GM12892 (cell line): Measurements from ENCODE around the gene P4HTM.
"Not testable (repeated sequence)": the region's sequence is repeated elsewhere in the genome, so short reads cannot be mapped to it uniquely, and the experiment has no call there.

Experiments used
- DNase-seq: peaks from one replicate; pipeline ENCODE4 v3.0.0; 2011; ENCODE audit not compliant: insufficient read length
- FAIRE-seq: peaks from 2 replicates; lab custom pipeline; 2011; peaks lifted over from hg19 to GRCh38; lab: Jason Lieb, UNC
- POLR2A ChIP-seq: IDR thresholded peaks from 2 replicates; pipeline ENCODE4 v1.6.1; 2011; ENCODE audit warnings: low read depth, low read length, control low read depth
- POLR2AphosphoS5 ChIP-seq: IDR thresholded peaks from 2 replicates; pipeline ENCODE4 v1.6.1; 2011; ENCODE audit warnings: low read depth, low read length, control low read depth
- TAF1 ChIP-seq: IDR thresholded peaks from 2 replicates; pipeline ENCODE4 v1.6.1; 2011; ENCODE audit warnings: low read depth, mild to moderate bottlenecking, control low read depth, low read length, borderline replicate concordance

P4HTM gene

GRCh38 chr3:49004352-49005302 lies 14.6 kb downstream of the P4HTM start:
- DNase-seq = no peak
- no peak for FAIRE-seq
- no peak for TF ChIP-seq POLR2A
- no peak for TF ChIP-seq POLR2AphosphoS5
- no peak for TF ChIP-seq TAF1

- no peak for DNase-seq
- no peak for FAIRE-seq
- no peak for TF ChIP-seq POLR2A
- TF ChIP-seq POLR2AphosphoS5 = no peak
- TF ChIP-seq TAF1 = no peak
Measured at GRCh38 chr3:49005303-49005680, 15.3 kb downstream of the P4HTM start.

DNA sequence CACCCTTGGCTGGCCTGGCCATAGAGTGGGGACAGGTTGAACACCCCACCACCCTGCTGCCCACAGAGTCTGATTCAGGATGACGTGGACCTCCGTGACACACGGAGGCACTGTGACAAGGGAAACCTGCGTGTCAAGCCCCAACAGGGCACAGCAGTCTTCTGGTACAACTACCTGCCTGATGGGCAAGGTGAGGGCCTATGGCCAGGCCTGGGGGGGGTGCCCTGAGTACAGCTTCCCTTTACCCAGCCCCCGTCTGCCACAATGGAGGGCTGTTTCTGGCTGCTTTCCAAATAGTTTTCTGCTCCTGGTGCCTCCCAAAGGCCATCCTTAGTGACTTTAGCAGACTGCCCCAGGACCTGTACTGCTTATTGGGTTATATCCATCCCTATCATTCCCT lies 16.0 kb downstream of the P4HTM start:
- TF ChIP-seq POLR2A (no peak), TAF1 (no peak), POLR2AphosphoS5 (no peak)
- no peak for DNase-seq
- no peak for FAIRE-seq

- TF ChIP-seq POLR2AphosphoS5 = no peak
- no peak for TF ChIP-seq POLR2A
- TF ChIP-seq TAF1 = no peak
- DNase-seq (no peak), FAIRE-seq (peak; percentile 17)
Measured at GRCh38 chr3:49006408-49007067, 16.5 kb downstream of the P4HTM start.

- peak; percentile 97 for FAIRE-seq
- TF ChIP-seq POLR2A (peak; percentile 97), TAF1 (peak; percentile 51; the same call in 1 of the 2 replicates), POLR2AphosphoS5 (peak; percentile 98)
- peak; percentile 99 for DNase-seq
Measured at GRCh38 chr3:49007068-49007770, 17.2 kb downstream of the P4HTM start, which contains the start of gene WDR6. Gene WDR6 (plus strand): TSS chr3:49007391. CDS start chr3:49007432, 41 bp downstream.

DNA sequence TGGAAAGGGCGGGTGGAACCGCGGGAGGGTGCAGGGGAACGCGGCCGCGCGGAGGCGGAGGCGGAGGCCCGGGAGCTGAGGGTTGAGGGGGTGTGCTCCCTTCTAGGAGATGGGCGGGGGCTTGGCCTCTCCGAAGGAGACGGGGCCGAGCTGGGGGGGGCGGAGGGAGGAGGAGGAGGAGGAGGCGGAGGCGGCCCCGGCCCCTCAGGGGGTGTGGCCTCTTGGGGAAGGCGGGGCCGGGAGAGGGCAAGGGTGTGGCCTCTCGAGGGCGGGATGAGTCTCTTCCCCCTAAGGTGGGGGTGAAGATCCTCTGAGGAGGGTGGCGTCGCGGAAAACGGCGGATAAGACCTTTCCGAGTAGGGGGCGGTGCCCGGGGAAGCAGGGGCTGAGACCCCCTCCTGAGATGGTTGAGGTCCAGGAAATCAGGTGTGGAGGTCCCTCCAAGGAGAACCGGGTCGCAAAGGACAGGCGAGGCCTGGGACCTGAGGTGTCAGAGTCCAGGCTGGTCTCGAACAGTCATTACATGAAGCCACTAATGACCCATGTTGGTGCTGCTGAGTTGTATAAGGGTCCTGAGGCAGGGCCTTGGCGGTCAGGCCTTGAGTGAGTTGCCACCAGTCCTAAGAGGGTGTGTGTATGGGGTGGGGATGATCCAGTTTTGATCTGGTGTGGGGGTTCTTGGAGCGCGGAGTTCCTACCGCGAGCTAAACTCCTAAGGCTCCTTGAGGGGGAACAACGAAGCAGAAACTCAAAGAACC lies 17.9 kb downstream of the P4HTM start:
- FAIRE-seq (peak; percentile 40), DNase-seq (peak; percentile 86)
- no peak for TF ChIP-seq TAF1
- TF ChIP-seq POLR2AphosphoS5 = no peak; the same call in 1 of the 2 replicates
- no peak for TF ChIP-seq POLR2A

GRCh38 chr3:49008627-49009026 lies 18.6 kb downstream of the P4HTM start:
- FAIRE-seq, DNase-seq: not testable (repeated sequence)

DNA sequence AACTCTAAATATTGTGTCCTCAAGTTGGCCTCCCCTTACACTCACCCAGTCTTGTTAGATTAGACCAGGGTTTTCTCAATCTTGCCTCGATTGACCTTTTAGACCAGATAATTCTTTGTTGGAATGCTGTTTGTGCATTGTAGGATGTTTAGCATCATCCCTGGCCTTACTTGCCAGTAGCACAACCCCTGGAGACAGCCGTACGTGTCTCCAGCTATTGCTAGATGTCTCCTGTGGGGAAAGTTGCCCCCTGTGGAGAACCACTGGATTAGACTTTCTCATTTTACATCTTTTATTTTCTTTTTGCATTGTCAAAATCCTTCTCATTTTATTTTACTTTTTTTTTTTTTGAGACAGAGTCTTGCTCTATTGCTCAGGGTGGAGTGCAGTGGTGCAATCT lies 19.4 kb downstream of the P4HTM start:
- DNase-seq = no peak
- no peak for TF ChIP-seq TAF1
- TF ChIP-seq POLR2AphosphoS5 = no peak
- TF ChIP-seq POLR2A = no peak
- no peak for FAIRE-seq

DNA sequence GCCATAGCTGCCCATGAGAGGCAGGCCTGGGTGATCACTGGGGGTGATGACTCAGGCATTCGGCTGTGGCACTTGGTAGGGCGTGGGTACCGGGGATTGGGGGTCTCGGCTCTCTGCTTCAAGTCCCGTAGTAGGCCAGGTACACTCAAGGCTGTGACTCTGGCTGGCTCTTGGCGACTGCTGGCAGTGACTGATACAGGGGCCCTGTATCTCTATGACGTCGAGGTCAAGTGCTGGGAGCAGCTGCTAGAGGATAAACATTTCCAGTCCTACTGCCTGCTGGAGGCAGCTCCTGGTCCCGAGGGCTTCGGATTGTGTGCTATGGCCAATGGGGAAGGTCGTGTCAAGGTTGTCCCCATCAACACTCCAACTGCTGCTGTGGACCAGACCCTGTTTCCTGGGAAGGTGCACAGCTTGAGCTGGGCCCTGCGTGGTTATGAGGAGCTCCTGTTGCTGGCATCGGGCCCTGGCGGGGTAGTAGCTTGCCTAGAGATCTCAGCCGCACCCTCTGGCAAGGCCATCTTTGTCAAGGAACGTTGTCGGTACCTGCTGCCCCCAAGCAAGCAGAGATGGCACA lies 22.5 kb downstream of the P4HTM start:
- TF ChIP-seq POLR2A (no peak), TAF1 (no peak), POLR2AphosphoS5 (no peak)
- FAIRE-seq (no peak), DNase-seq (no peak)

GRCh38 chr3:49013113-49013737 lies 23.2 kb downstream of the P4HTM start:
- DNase-seq = no peak
- TF ChIP-seq TAF1 (no peak), POLR2A (peak; percentile 1; the same call in 1 of the 2 replicates), POLR2AphosphoS5 (peak; percentile 71)
- no peak for FAIRE-seq
